Measurements from ENCODE around the gene MEX3A.

GRCh38 chr1:156077430-156077760 lies 4.9 kb downstream of the MEX3A start:
- TF ChIP-seq CTCF (IDR thresholded peaks at IDR 0.05; ENCODE audit: low read depth, low read length, poor library complexity, severe bottlenecking) (no peak), EZH2phosphoT487 (IDR thresholded peaks at IDR 0.05; ENCODE audit: borderline replicate concordance, low read length) (no peak)
